ENCODE measurements around the gene PFKP.

DNA sequence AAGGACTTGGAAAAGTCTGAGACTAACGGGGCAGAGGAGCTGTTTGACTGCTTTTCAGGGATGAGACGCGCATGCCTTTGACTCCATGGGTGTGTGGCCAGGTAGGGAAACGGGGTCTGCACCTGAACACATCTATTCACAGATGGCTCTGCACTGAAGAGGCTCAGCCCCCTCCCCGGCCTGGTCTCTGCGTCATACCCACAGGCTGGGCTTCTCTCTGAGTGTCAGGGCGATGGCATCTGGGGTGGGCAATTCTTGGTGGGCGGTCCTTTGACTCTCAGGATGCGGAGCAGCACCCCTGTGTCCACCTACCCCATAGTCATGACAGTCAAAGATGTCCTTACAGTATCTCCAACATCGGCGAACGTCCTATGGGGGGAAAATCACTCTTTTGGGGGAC, 23.0 kb downstream of the PFKP start:
- TF ChIP-seq, protein P1, sequence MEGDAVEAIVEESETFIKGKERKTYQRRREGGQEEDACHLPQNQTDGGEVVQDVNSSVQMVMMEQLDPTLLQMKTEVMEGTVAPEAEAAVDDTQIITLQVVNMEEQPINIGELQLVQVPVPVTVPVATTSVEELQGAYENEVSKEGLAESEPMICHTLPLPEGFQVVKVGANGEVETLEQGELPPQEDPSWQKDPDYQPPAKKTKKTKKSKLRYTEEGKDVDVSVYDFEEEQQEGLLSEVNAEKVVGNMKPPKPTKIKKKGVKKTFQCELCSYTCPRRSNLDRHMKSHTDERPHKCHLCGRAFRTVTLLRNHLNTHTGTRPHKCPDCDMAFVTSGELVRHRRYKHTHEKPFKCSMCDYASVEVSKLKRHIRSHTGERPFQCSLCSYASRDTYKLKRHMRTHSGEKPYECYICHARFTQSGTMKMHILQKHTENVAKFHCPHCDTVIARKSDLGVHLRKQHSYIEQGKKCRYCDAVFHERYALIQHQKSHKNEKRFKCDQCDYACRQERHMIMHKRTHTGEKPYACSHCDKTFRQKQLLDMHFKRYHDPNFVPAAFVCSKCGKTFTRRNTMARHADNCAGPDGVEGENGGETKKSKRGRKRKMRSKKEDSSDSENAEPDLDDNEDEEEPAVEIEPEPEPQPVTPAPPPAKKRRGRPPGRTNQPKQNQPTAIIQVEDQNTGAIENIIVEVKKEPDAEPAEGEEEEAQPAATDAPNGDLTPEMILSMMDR (conservative IDR thresholded peaks at IDR 0.05; ENCODE audit: low read depth, low read length), result no peak
- no peak for TF ChIP-seq EZH2phosphoT487 (IDR thresholded peaks at IDR 0.05; ENCODE audit: borderline replicate concordance, low read length)
- TF ChIP-seq EZH2 (IDR thresholded peaks at IDR 0.05; ENCODE audit: low read length, unreplicated experiment), result no peak
